Hippocampal formation (tissue), 2 donors: ENCODE data around the gene ATRIP.
A peak's percentile ranks its signal among the peaks of the same experiment; 100 is the strongest.

Experiments
- DNase-seq, 2 donors: peaks; one replicate each; lab custom pipeline; 2025; lab: John Stamatoyannopoulos, UW

ATRIP gene

GRCh38 chr3:48410205-48411040 is 36.1 kb upstream of the ATRIP start:
- DNase-seq = no peak

- DNase-seq = no peak
Observed at GRCh38 chr3:48411041-48411588, 35.4 kb upstream of the ATRIP start.

- no peak for DNase-seq
Observed at GRCh38 chr3:48411606-48412374, 34.7 kb upstream of the ATRIP start.

DNA sequence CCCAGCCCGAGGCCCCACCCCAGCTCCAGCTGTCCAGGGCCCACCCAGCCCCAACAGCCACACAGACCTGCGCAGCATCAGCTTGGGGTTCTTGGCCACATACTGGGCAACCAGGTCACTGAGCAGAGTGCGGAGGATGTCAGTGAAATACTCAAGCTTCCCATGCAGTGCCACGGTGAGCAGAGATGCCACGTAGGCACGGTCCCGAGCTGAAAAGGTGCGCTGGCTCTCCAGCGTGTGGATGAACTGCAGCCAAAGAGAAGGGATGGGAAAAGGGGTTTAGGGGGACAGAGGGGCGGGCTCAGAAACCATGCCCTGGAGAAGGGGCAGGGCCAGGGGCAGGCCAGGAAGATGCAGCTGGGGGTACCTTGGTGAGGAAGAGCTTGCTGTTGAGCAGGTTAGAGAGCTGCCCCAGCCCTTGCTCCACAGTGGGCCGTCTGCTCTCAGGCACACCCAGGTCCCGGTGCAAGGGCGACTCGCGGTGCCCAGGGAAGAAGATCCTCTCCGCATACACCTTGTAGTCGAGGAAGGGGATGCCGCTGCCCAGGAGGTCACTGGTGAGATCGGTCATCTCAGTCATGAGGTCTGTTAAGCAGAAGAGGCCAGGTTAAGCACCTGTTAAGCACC is 34.0 kb upstream of the ATRIP start:
- DNase-seq = no peak

GRCh38 chr3:48413086-48413485 is 33.5 kb upstream of the ATRIP start:
- DNase-seq = no peak

DNA sequence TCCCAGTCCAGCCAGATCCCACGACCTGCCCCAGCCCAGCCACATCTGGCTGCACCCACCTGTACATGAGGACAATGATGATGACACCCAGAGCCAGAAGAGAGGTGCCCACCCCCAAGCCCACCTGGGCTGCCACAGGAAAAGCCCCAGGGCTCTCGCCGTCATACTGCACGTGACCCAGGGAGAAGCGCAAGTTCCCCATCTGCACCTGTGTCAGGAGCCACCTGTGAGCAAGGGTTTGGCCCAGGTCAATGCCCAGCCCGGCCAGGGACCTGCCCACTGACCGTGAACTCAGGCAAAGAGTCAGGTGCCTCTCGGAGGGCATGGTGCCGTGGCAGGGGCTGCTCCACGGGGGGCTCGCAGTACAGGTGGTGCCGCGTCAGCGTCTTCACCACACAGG is 32.9 kb upstream of the ATRIP start:
- no peak for DNase-seq

DNA sequence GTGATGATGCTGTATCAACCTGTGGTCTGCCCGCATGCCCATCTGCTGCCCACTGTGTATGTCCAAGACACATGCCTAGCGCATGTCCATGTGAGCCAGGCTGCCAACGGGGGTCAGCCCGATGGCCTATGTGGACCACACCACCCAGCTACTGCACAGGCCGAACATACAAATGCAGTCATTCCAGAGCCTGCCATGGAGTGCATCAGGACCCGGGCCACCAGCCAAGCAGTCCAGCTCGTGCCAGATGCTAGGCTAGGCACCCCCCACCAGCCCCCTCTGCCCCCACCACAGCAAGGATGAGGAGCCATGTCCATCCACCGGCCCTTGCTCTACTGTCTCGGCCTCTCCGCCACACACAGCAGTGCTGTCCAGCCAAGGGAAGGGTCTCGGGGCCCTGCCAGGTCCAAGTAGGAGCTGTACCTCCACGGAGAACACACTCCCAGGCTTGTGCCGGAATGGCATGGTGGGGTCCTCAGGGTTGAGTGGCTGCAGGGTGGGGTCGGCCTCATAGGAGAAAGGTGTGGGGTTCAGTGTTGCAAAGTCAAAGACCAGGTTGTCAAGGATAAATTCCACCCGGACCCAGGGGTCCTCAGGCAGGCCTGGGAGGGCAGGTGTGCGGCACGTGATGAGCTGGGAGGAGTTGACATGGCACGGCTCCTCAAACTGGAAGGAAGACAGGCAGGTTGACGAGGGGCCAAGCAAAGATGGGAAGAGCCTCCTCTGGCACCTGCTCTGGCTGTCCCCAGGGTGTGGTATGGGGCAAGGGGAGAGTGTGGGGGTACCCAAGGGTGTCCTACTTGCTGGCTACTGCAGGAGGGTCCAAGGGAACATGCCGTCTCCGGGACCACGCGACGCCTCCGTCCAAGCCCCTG is 31.9 kb upstream of the ATRIP start:
- peak in 1 of 2 donors; percentile 49 for DNase-seq

DNA sequence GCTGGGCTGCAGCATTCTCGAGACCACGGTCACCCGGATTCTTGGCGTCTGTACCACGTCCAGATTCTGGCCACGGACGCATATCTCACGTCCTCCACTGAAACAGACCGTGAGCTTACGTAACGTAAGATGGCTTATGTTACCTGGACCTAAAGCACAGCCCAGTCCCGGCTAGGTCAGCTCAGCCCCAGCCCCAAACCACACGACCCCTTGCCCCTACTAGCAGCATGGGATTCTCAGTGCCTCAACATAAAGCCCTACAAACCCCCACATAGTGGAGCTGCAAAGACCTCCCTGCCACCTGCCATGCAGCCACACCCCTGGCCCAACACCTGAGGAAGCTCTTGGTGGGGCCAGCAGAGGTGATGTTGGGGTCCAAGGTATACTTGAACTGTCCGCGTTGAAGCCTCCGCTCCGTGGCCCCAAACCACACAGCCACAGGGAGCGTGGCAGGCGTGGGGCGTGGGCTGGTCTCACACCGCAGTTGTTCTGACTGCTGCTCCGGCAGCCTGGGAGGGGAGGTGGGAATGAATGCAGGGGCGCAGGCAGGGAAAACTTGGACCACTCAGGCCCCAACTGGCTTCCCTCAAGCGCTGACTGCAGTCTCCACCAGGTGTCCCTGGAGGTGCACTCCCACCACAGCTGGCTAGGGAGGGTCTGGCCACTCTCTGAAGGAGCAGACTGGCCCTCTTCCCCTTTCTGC is 31.1 kb upstream of the ATRIP start:
- DNase-seq = no peak

GRCh38 chr3:48416091-48416505 is 30.4 kb upstream of the ATRIP start:
- no peak for DNase-seq

DNA sequence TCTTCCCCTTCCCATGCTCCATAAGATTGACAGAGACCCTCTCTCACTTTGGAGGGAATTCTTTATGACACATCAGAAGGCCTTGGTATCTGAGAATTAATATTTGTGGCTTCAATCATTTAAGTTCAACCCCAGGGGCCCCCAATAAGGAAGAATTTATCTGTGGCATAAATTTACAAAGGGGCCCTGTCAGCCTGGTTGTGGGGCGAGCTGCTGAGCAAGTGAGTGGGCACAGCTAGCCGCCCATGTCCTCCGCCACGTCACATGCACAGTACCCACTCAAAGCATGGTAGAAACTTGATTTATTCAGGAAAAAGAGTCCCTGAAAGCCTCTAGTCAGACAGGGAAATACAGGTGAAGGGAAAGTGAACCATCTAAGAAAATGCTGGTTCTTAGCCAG is 30.0 kb upstream of the ATRIP start:
- no peak for DNase-seq

- no peak for DNase-seq
Observed at GRCh38 chr3:48417529-48418108, 28.9 kb upstream of the ATRIP start.

GRCh38 chr3:48418140-48418539 is 28.4 kb upstream of the ATRIP start:
- DNase-seq = no peak

DNA sequence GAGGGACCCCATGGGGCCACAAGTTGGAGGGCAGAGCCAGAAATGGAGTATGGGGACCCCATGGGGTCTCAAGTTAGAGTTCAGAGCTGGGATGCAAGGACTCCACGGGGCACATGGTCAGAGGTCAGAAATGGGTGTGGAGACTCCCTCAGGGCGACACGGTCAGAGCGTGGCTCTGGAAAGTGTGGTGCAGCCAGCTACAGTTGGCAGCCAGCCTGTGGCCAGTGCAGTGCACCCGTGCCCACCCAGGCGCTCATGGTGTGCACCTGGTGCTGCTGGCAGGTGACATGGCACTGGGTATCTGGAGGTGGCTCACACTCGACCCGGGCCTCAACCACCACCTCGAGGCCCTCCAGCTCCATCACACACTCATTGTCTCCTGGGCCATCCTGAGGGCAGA is 27.9 kb upstream of the ATRIP start:
- DNase-seq = no peak

DNA sequence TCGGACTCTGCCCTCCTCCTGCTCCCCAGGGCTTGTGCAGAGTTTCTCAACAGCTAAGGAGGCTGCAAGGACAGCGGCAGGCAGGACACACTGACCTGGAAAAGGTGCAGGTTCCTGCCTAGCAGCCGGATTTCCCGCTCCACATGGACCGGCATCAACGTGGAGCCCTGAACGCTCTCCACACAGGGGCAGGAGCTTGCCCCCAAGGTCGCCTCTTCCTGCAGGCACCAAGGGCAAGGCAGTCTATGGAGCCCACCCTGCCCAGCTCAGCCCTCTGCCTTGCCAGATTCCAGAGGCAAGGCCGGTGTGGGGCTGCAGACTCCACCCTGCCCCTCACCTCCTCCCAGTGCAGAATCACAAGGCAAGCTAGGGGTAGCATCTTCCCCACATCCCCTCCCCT is 27.4 kb upstream of the ATRIP start:
- DNase-seq = no peak

DNA sequence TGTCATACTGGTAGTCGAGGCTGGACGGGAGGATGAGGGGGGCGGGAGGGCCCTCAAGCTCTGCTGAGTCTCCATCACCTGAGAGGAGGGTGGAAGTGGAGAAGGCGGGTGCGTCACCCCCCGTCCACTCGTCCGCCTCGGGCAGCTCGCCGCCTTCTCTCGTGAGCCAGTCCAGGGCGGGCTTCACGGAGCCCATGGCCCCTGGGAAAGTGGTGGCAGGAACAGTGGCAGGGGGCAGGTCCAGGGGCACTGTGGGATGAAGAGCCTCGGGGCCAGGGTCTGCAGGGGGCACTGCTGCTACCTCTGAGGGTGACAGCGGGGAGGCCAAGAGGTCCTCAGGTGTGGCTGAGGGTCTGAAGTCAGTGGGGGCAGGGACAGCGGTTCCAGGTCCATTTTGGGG is 26.9 kb upstream of the ATRIP start:
- DNase-seq = no peak

DNA sequence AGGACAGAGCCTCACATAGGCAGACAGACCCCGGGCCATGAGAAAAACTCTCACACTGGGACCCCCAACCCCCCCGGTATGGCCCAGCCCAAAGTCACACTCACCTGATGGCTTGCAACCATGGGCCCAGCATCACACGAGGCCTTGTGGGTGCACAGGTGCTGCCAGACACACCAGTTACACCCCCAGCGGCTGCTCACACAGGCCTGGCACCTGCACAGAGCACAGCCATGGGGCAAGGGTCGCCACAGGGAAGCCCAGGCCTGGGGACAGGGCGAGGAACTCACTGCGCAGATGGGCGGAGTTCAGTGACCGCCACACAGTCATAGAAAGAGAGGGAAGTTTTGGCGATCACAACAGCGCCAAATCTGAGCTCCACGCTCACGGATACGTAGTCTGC is 26.0 kb upstream of the ATRIP start:
- DNase-seq = no peak

DNA sequence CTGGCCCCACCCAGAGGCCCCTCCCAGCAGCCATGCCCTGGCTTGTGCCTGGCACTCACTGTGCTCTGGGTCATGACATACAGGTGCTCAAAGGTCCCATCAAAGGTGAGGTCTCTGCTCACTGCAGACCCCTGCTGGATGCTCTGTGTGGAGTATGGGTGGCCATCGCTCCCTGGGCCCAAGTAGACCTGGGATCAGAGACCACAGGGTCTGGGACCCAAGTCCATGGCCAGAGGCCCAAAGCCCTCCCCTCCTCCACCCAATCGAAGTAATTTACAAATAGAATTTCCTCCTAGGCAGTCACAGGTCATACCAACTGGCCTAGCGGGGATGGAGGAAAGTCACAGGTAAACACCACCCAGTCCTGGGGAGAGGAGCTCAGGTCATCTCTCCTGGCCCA is 24.3 kb upstream of the ATRIP start:
- DNase-seq = no peak

GRCh38 chr3:48422681-48423080 is 23.9 kb upstream of the ATRIP start:
- DNase-seq = no peak

GRCh38 chr3:48423241-48423882 is 23.2 kb upstream of the ATRIP start:
- peak; percentile 32 to 45 for DNase-seq
